ENCODE measurements around the gene UBQLN1. TPM values are rescaled to one million over a fixed set of nuclear protein-coding genes. Genes with fewer than 3 reads are reported as not detected.

UBQLN1 gene
- polyA plus RNA-seq, 1 donor from 2014 or later: 133 TPM

DNA sequence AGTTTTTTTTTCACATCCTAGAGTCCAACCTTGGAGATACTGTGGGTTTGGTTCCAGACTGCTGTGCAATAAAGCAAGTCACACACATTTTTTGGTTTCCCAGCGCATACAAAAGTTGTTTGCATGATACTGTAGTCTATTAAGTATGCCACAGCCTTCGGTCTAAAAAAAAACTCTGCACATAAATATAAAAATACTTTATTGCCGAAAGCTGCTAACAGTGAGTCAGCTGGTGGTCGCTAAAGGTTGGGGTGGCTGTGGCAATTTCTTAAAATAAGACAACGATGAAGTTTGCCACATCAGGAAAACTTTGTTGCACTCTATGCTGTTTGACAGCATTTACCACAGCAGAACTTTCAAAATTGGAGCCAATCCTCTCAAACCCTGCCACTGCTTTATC is 37.4 kb downstream of the UBQLN1 start:
- TF ChIP-seq POLR2AphosphoS5 (IDR thresholded peaks at IDR 0.05) (no peak), TAF1 (IDR thresholded peaks at IDR 0.05; ENCODE audit: low read depth) (no peak), SMC3 (conservative IDR thresholded peaks at IDR 0.05; ENCODE audit: poor library complexity) (no peak), EZH2 (IDR thresholded peaks at IDR 0.05; ENCODE audit: borderline replicate concordance, insufficient read depth, low read length, poor library complexity, severe bottlenecking) (no peak)
- TF ChIP-seq, protein P1, sequence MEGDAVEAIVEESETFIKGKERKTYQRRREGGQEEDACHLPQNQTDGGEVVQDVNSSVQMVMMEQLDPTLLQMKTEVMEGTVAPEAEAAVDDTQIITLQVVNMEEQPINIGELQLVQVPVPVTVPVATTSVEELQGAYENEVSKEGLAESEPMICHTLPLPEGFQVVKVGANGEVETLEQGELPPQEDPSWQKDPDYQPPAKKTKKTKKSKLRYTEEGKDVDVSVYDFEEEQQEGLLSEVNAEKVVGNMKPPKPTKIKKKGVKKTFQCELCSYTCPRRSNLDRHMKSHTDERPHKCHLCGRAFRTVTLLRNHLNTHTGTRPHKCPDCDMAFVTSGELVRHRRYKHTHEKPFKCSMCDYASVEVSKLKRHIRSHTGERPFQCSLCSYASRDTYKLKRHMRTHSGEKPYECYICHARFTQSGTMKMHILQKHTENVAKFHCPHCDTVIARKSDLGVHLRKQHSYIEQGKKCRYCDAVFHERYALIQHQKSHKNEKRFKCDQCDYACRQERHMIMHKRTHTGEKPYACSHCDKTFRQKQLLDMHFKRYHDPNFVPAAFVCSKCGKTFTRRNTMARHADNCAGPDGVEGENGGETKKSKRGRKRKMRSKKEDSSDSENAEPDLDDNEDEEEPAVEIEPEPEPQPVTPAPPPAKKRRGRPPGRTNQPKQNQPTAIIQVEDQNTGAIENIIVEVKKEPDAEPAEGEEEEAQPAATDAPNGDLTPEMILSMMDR (IDR thresholded peaks at IDR 0.05; ENCODE audit: poor library complexity, severe bottlenecking): no peak
- TF ChIP-seq, protein P2, sequence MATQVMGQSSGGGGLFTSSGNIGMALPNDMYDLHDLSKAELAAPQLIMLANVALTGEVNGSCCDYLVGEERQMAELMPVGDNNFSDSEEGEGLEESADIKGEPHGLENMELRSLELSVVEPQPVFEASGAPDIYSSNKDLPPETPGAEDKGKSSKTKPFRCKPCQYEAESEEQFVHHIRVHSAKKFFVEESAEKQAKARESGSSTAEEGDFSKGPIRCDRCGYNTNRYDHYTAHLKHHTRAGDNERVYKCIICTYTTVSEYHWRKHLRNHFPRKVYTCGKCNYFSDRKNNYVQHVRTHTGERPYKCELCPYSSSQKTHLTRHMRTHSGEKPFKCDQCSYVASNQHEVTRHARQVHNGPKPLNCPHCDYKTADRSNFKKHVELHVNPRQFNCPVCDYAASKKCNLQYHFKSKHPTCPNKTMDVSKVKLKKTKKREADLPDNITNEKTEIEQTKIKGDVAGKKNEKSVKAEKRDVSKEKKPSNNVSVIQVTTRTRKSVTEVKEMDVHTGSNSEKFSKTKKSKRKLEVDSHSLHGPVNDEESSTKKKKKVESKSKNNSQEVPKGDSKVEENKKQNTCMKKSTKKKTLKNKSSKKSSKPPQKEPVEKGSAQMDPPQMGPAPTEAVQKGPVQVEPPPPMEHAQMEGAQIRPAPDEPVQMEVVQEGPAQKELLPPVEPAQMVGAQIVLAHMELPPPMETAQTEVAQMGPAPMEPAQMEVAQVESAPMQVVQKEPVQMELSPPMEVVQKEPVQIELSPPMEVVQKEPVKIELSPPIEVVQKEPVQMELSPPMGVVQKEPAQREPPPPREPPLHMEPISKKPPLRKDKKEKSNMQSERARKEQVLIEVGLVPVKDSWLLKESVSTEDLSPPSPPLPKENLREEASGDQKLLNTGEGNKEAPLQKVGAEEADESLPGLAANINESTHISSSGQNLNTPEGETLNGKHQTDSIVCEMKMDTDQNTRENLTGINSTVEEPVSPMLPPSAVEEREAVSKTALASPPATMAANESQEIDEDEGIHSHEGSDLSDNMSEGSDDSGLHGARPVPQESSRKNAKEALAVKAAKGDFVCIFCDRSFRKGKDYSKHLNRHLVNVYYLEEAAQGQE (IDR thresholded peaks at IDR 0.05; ENCODE audit: borderline replicate concordance): no peak
- Histone ChIP-seq H3K79me2 (replicated peaks; ENCODE audit: insufficient read depth, low read length) (no peaks in the 10 kb centered on the region), H3K9me3 (ENCODE audit: low read length) (no peaks in the 10 kb centered on the region), H3K36me3 (ENCODE audit: insufficient read depth, low read length) (no peaks in the 10 kb centered on the region), H3K9me2 (ENCODE audit: insufficient read depth, low read length) (no peaks in the 10 kb centered on the region), H4K20me1 (ENCODE audit: insufficient read depth) (no peaks in the 10 kb centered on the region), H3K9ac (ENCODE audit: low read length) (no peak overlapping the region), H3K4me2 (ENCODE audit: low read length) (no peak overlapping the region), H2AFZ (ENCODE audit: low read depth, low read length) (no peak overlapping the region), H3K27me3 (ENCODE audit: insufficient read depth, low read depth, low read length) (no peaks in the 10 kb centered on the region), H3K27ac (ENCODE audit: low read length) (no peak overlapping the region), H3K4me3 (ENCODE audit: low read length) (no peak overlapping the region), H3F3A (ENCODE audit: insufficient read depth, low read length, poor library complexity, severe bottlenecking) (no peaks in the 10 kb centered on the region)

DNA sequence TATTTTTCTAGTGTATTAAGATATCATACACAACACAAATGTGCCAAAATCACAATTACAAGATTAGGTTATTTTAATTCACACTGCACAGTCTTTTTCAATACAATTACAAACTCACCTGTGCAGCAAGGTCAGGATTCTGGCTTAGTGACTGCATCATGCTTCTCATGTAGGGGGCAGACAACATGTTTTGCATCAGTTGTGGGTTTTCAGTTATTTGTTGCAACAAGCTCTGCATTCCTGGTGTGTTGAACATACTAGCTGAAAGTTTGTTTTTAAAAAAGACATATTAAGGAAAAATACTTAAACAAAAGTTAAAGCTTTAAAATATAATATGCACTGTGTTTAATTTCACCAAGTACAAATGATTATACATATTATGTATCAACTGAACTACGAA is 38.7 kb downstream of the UBQLN1 start:
- TF ChIP-seq EP300 (conservative IDR thresholded peaks at IDR 0.05; ENCODE audit: poor library complexity, severe bottlenecking) (no peak), POLR2AphosphoS5 (IDR thresholded peaks at IDR 0.05) (no peak), TAF1 (IDR thresholded peaks at IDR 0.05; ENCODE audit: low read depth) (no peak), EZH2 (IDR thresholded peaks at IDR 0.05; ENCODE audit: borderline replicate concordance, insufficient read depth, low read length, poor library complexity, severe bottlenecking) (no peak), RAD21 (conservative IDR thresholded peaks at IDR 0.05) (no peak), MXI1 (conservative IDR thresholded peaks at IDR 0.05; ENCODE audit: poor library complexity, severe bottlenecking) (no peak), SMC3 (conservative IDR thresholded peaks at IDR 0.05; ENCODE audit: poor library complexity) (no peak)
- TF ChIP-seq, protein P1 (IDR thresholded peaks at IDR 0.05; ENCODE audit: poor library complexity, severe bottlenecking): no peak
- TF ChIP-seq, protein P2 (IDR thresholded peaks at IDR 0.05; ENCODE audit: borderline replicate concordance): no peak
- peaks cover under 1% of the 10 kb centered on the region for H3K36me3 ChIP-seq (ENCODE audit: insufficient read depth, low read length)
- no peaks in the 10 kb centered on the region for H3K9me2 ChIP-seq (ENCODE audit: insufficient read depth, low read length)
- no peaks in the 10 kb centered on the region for H3K79me2 ChIP-seq (replicated peaks; ENCODE audit: insufficient read depth, low read length)
- H3K9me3 ChIP-seq (ENCODE audit: low read length): no peaks in the 10 kb centered on the region
- H4K20me1 ChIP-seq (ENCODE audit: insufficient read depth): no peaks in the 10 kb centered on the region
- H3F3A ChIP-seq (ENCODE audit: insufficient read depth, low read length, poor library complexity, severe bottlenecking): no peaks in the 10 kb centered on the region
- H3K4me3 ChIP-seq (ENCODE audit: low read length): no peak overlapping the region
- H3K27me3 ChIP-seq (ENCODE audit: insufficient read depth, low read depth, low read length): no peaks in the 10 kb centered on the region
- H3K27ac ChIP-seq (ENCODE audit: low read length): no peak overlapping the region
- no peak overlapping the region for H2AFZ ChIP-seq (ENCODE audit: low read depth, low read length)
- no peak overlapping the region for H3K4me2 ChIP-seq (ENCODE audit: low read length)
- no peak overlapping the region for H3K9ac ChIP-seq (ENCODE audit: low read length)
